GM23248 (cell line): ENCODE measurements around the gene ARID5B.

ENCODE experiments used
- EZH2 ChIP-seq: fragments of 200-600 bp; sonication (generic); IDR thresholded peaks from 2 replicates; pipeline ENCODE4 v1.6.1; 2018; ENCODE audit warnings: antibody characterized with exemption, mild to moderate bottlenecking; ENCODE audit not compliant: insufficient read depth, poor library complexity, severe bottlenecking
- EZH2phosphoT487 ChIP-seq: fragments of 200-600 bp; sonication (generic); IDR thresholded peaks from 2 replicates; pipeline ENCODE4 v1.6.1; 2018; ENCODE audit warnings: antibody characterized with exemption, moderate library complexity, mild to moderate bottlenecking, low read depth; ENCODE audit not compliant: insufficient read depth

DNA sequence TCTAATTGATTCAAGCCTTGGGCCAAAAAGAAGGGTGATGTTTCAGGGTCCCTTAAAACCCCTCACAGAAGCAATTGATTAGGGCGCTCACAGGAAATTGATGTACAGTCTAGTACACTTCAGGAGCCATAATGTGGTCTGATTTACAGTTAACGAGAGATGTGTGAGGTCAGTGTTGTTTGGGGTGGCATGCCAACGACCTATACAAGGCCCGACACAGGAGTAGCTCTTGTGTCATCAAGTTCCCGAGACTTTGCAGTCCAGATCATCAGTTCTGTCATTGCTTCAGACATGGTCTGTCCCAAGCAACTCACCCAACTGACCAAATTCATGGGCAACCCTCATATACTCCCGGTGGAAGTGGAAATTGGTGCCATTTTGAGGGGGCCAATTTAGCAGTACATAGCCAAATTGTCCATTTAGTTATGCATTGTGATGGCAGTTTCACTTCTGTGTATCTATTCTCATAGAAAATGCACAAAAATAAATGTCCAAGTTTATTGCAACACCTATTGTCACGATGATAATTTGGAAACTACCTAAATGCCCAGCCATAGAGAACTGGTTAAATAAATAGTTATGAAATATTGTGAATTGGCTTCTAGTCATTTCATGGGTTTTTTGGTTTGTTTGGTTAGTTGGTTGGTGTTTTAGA, 18.0 kb upstream of the ARID5B start:
- TF ChIP-seq EZH2 (no peak), EZH2phosphoT487 (no peak)
